IMR-90 (cell line): ENCODE measurements around the gene UBAP2L.

Source experiments
- BHLHE40 ChIP-seq: fragments of 150-350 bp; IDR thresholded peaks from 2 replicates; pipeline ENCODE4 v1.6.1; 2016; ENCODE audit warnings: mild to moderate bottlenecking, low read depth, low read length
- CEBPB ChIP-seq: IDR thresholded peaks from 2 replicates; pipeline ENCODE4 v1.6.1; 2012; ENCODE audit warnings: low read depth, low read length, improper control_type of control experiment
- MAFK ChIP-seq: IDR thresholded peaks from 2 replicates; pipeline ENCODE4 v1.6.1; 2012; ENCODE audit warnings: low read depth, low read length, improper control_type of control experiment
- MXI1 ChIP-seq: IDR thresholded peaks from 2 replicates; pipeline ENCODE4 v1.6.1; 2012; ENCODE audit warnings: low read depth, mild to moderate bottlenecking, low read length, moderate library complexity, borderline replicate concordance
- POLR2A ChIP-seq: IDR thresholded peaks from 2 replicates; pipeline ENCODE4 v1.6.1; 2012; ENCODE audit warnings: mild to moderate bottlenecking, low read depth, low read length
- RAD21 ChIP-seq: IDR thresholded peaks from 2 replicates; pipeline ENCODE4 v1.6.1; 2012; ENCODE audit warnings: low read length, improper control_type of control experiment
- RCOR1 ChIP-seq: IDR thresholded peaks from 2 replicates; pipeline ENCODE4 v1.6.1; 2012; ENCODE audit warnings: mild to moderate bottlenecking, low read length, improper control_type of control experiment; ENCODE audit not compliant: insufficient replicate concordance
- RFX5 ChIP-seq: IDR thresholded peaks from 2 replicates; pipeline ENCODE4 v1.8.0; 2012; ENCODE audit warnings: low read depth, mild to moderate bottlenecking, low read length, moderate library complexity
- SMC3 ChIP-seq: fragments of 150-350 bp; IDR thresholded peaks from 2 replicates; pipeline ENCODE4 v1.6.1; 2016; ENCODE audit warnings: low read depth, mild to moderate bottlenecking, antibody characterized with exemption, low read length, moderate library complexity
- TF ChIP-seq, protein P1 (sequence below): fragments of 150-350 bp; IDR thresholded peaks from 2 replicates; pipeline ENCODE4 v1.6.1; 2017; ENCODE audit warnings: mild to moderate bottlenecking, antibody characterized with exemption, low read length, low read depth
- TF ChIP-seq, protein P2 (sequence below): fragments of 150-350 bp; IDR thresholded peaks from 2 replicates; pipeline ENCODE4 v1.6.1; 2016; ENCODE audit warnings: low read depth, mild to moderate bottlenecking, low read length, moderate library complexity, borderline replicate concordance
- TF ChIP-seq, protein P3 (sequence below): conservative IDR thresholded peaks from 2 replicates; pipeline ENCODE4 v1.5.1; 2012; ENCODE audit warnings: mild to moderate bottlenecking, low read depth, low read length, improper control_type of control experiment

DNA sequence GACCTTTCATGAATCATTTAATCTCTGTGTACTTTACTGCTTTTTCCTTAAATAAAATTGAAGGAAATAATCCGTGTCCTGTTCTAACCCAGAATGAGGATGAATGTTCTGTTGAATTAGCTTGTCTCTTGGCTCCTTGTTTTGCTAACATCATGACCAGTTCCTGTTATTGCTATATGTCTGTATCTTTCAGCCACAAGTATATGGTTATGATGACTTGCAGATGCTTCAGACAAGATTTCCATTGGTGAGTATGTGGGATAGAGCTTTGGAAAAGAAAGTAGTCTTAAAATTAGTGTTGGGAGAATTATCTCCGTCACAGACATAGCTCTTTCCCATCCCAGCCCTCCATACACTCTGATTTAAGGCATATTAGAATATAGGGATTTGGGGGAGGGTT lies 38.0 kb downstream of the UBAP2L start:
- TF ChIP-seq, protein P1, sequence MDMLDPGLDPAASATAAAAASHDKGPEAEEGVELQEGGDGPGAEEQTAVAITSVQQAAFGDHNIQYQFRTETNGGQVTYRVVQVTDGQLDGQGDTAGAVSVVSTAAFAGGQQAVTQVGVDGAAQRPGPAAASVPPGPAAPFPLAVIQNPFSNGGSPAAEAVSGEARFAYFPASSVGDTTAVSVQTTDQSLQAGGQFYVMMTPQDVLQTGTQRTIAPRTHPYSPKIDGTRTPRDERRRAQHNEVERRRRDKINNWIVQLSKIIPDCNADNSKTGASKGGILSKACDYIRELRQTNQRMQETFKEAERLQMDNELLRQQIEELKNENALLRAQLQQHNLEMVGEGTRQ = no peak
- TF ChIP-seq POLR2A = no peak
- no peak for TF ChIP-seq RFX5
- TF ChIP-seq, protein P2, sequence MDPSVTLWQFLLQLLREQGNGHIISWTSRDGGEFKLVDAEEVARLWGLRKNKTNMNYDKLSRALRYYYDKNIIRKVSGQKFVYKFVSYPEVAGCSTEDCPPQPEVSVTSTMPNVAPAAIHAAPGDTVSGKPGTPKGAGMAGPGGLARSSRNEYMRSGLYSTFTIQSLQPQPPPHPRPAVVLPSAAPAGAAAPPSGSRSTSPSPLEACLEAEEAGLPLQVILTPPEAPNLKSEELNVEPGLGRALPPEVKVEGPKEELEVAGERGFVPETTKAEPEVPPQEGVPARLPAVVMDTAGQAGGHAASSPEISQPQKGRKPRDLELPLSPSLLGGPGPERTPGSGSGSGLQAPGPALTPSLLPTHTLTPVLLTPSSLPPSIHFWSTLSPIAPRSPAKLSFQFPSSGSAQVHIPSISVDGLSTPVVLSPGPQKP = no peak
- TF ChIP-seq, protein P3, sequence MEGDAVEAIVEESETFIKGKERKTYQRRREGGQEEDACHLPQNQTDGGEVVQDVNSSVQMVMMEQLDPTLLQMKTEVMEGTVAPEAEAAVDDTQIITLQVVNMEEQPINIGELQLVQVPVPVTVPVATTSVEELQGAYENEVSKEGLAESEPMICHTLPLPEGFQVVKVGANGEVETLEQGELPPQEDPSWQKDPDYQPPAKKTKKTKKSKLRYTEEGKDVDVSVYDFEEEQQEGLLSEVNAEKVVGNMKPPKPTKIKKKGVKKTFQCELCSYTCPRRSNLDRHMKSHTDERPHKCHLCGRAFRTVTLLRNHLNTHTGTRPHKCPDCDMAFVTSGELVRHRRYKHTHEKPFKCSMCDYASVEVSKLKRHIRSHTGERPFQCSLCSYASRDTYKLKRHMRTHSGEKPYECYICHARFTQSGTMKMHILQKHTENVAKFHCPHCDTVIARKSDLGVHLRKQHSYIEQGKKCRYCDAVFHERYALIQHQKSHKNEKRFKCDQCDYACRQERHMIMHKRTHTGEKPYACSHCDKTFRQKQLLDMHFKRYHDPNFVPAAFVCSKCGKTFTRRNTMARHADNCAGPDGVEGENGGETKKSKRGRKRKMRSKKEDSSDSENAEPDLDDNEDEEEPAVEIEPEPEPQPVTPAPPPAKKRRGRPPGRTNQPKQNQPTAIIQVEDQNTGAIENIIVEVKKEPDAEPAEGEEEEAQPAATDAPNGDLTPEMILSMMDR = no peak
- TF ChIP-seq MXI1 = no peak
- TF ChIP-seq SMC3 = no peak
- no peak for TF ChIP-seq RCOR1
- no peak for TF ChIP-seq BHLHE40
- TF ChIP-seq RAD21 = no peak
- no peak for TF ChIP-seq CEBPB
- no peak for TF ChIP-seq MAFK
